RKO (cell line): Measurements from ENCODE around the gene BCAM.
"Not testable (repeated sequence)": the region's sequence is repeated elsewhere in the genome, so short reads cannot be mapped to it uniquely, and the experiment has no call there.

Experiments used
- DNase-seq: peaks from one replicate; pipeline ENCODE4 v3.0.0-alpha.2; 2016; ENCODE audit warnings: low spot score

The BCAM gene

GRCh38 chr19:44848812-44849447, 40.0 kb downstream of the BCAM start:
- DNase-seq: no peak

GRCh38 chr19:44850641-44851109, 41.8 kb downstream of the BCAM start:
- no peak for DNase-seq

- DNase-seq: no peak
These were observed 42.5 kb downstream of the BCAM start for GRCh38 chr19:44851427-44851826.

GRCh38 chr19:44855606-44856005, 46.7 kb downstream of the BCAM start:
- no peak for DNase-seq

- DNase-seq: no peak
These were observed 47.6 kb downstream of the BCAM start for GRCh38 chr19:44856421-44857083.

GRCh38 chr19:44857837-44858236, 48.9 kb downstream of the BCAM start:
- no peak for DNase-seq

GRCh38 chr19:44861576-44861975, 52.7 kb downstream of the BCAM start:
- not testable (repeated sequence) for DNase-seq

- DNase-seq: no peak
These were observed 55.1 kb downstream of the BCAM start for GRCh38 chr19:44863990-44864389.

GRCh38 chr19:44865196-44865767, 56.4 kb downstream of the BCAM start:
- DNase-seq: no peak

- DNase-seq: no peak
These were observed 57.8 kb downstream of the BCAM start for GRCh38 chr19:44866664-44867063.

GRCh38 chr19:44867578-44867977, 58.7 kb downstream of the BCAM start:
- no peak for DNase-seq

- DNase-seq: no peak
These were observed 61.0 kb downstream of the BCAM start for GRCh38 chr19:44869733-44870470.
